ENCODE measurements around the gene APBB2.

APBB2 gene

GRCh38 chr4:41111791-41112190 lies 102.6 kb downstream of the APBB2 start:
- no peak for TF ChIP-seq CTCF (IDR thresholded peaks at IDR 0.05; ENCODE audit: borderline replicate concordance, control extremely low read depth, extremely low read depth, insufficient read depth, missing control alignments)
- no peak for DNase-seq (ENCODE audit: low spot score)
- in situ Hi-C loops (cut with MboI; ENCODE audit: low sequenced_read_pairs, unreplicated experiment): no loop called here

- in situ Hi-C loops (cut with MboI; ENCODE audit: low sequenced_read_pairs, unreplicated experiment): no loop called here
- no peak for DNase-seq (ENCODE audit: low spot score)
- TF ChIP-seq CTCF (IDR thresholded peaks at IDR 0.05; ENCODE audit: borderline replicate concordance, control extremely low read depth, extremely low read depth, insufficient read depth, missing control alignments): no peak
Observed at GRCh38 chr4:41110050-41110449, 104.3 kb downstream of the APBB2 start.

GRCh38 chr4:41108481-41108880 lies 105.9 kb downstream of the APBB2 start:
- in situ Hi-C loops (cut with MboI; ENCODE audit: low sequenced_read_pairs, unreplicated experiment): no loop called here
- TF ChIP-seq CTCF (IDR thresholded peaks at IDR 0.05; ENCODE audit: borderline replicate concordance, control extremely low read depth, extremely low read depth, insufficient read depth, missing control alignments): no peak
- DNase-seq (ENCODE audit: low spot score): no peak

GRCh38 chr4:41106694-41107419 lies 107.5 kb downstream of the APBB2 start:
- in situ Hi-C loops (cut with MboI; ENCODE audit: low sequenced_read_pairs, unreplicated experiment): no loop called here
- no peak for DNase-seq (ENCODE audit: low spot score)
- TF ChIP-seq CTCF (IDR thresholded peaks at IDR 0.05; ENCODE audit: borderline replicate concordance, control extremely low read depth, extremely low read depth, insufficient read depth, missing control alignments): no peak

- no peak for TF ChIP-seq CTCF (IDR thresholded peaks at IDR 0.05; ENCODE audit: borderline replicate concordance, control extremely low read depth, extremely low read depth, insufficient read depth, missing control alignments)
- in situ Hi-C loops (cut with MboI; ENCODE audit: low sequenced_read_pairs, unreplicated experiment): no loop called here
Observed at GRCh38 chr4:41106081-41106480, 108.3 kb downstream of the APBB2 start.

GRCh38 chr4:41104155-41104554 lies 110.2 kb downstream of the APBB2 start:
- in situ Hi-C loops (cut with MboI; ENCODE audit: low sequenced_read_pairs, unreplicated experiment): no loop called here
- no peak for TF ChIP-seq CTCF (IDR thresholded peaks at IDR 0.05; ENCODE audit: borderline replicate concordance, control extremely low read depth, extremely low read depth, insufficient read depth, missing control alignments)
- DNase-seq (ENCODE audit: low spot score): no peak

More at GRCh38 chr4:41106081-41106480, 108.3 kb downstream of the APBB2 start:
- DNase-seq (ENCODE audit: low spot score): no peak

Measured in GM13976 (cell line).